MCF 10A (cell line): ENCODE measurements around the gene TBATA. TPM values are rescaled to one million over a fixed set of nuclear protein-coding genes. Genes with fewer than 3 reads are reported as not detected.

ENCODE experiments used
- Bru-seq: library from RNA; stranded (reverse); fragments of 400-500 nt; gene quantifications from one replicate; lab custom pipeline; 2021; lab: Mats Ljungman, UMichigan
- BruChase-seq, 2 experiments: library from RNA; stranded (reverse); fragments of 400-500 nt; gene quantifications; one replicate each; lab custom pipeline; 2021; lab: Mats Ljungman, UMichigan
- BruUV-seq: library from RNA; stranded (reverse); fragments of 400-500 nt; replicated peaks from 2 replicates; lab custom pipeline; 2021; lab: Mats Ljungman, UMichigan
- CTCF ChIA-PET: fragments of 300-600 bp; sonication (Branson Sonifier 250); formaldehyde crosslinking; extraction: SDS; loops from one replicate; lab custom pipeline; 2021; ENCODE audit warnings: antibody characterized with exemption, inconsistent platforms; lab: Yijun Ruan, JAX
- POLR2A ChIA-PET: fragments of 300-600, 350-650 bp; sonication (Branson Sonifier 250); formaldehyde crosslinking; extraction: SDS; loops from one replicate; lab custom pipeline; 2020; ENCODE audit warnings: antibody characterized with exemption, inconsistent platforms; lab: Yijun Ruan, JAX
- DNase-seq: peaks from one replicate; pipeline ENCODE4 v3.0.0-alpha.2; 2018; ENCODE audit not compliant: unreplicated experiment
- H3K27ac Mint-ChIP-seq: one replicate; pipeline ENCODE4 v1.8.0; 2022; ENCODE audit warnings: mild to moderate bottlenecking, low read depth, mixed read lengths; ENCODE audit not compliant: unreplicated experiment
- H3K27me3 Mint-ChIP-seq: one replicate; pipeline ENCODE4 v1.8.0; 2022; ENCODE audit warnings: mixed read lengths; ENCODE audit not compliant: insufficient read depth, unreplicated experiment
- H3K36me3 Mint-ChIP-seq: one replicate; pipeline ENCODE4 v1.8.0; 2022; ENCODE audit warnings: mild to moderate bottlenecking, moderate library complexity, mixed read lengths; ENCODE audit not compliant: insufficient read depth, unreplicated experiment
- H3K4me1 Mint-ChIP-seq: one replicate; pipeline ENCODE4 v1.8.0; 2022; ENCODE audit warnings: mixed read lengths; ENCODE audit not compliant: insufficient read depth, unreplicated experiment
- H3K4me3 Mint-ChIP-seq: one replicate; pipeline ENCODE4 v1.8.0; 2022; ENCODE audit warnings: mild to moderate bottlenecking, moderate library complexity, mixed read lengths; ENCODE audit not compliant: unreplicated experiment
- H3K9me3 Mint-ChIP-seq: one replicate; pipeline ENCODE4 v1.8.0; 2022; ENCODE audit warnings: mixed read lengths; ENCODE audit not compliant: unreplicated experiment
- intact Hi-C: fragments of 100-400 bp; cut with micrococcal nuclease; formaldehyde crosslinking; loops from 2 replicates; pipeline ENCODE4 v1.14.1; 2022
- long read RNA-seq: library from polyadenylated mRNA; stranded (forward); transcript quantifications from one replicate; pipeline ENCODE4 v2.0.0, GENCODE V29; 2022
- total RNA-seq: library from RNA; stranded (reverse); gene quantifications from 2 replicates; pipeline ENCODE4 v1.2.3, GENCODE V29; 2022
- TF ChIP-seq, protein P1 (sequence below): fragments of 200-600 bp; IDR thresholded peaks from one replicate; pipeline ENCODE4 v1.8.0; 2022; ENCODE audit warnings: antibody characterized with exemption, mild to moderate bottlenecking; ENCODE audit not compliant: unreplicated experiment

The TBATA gene, protein sequence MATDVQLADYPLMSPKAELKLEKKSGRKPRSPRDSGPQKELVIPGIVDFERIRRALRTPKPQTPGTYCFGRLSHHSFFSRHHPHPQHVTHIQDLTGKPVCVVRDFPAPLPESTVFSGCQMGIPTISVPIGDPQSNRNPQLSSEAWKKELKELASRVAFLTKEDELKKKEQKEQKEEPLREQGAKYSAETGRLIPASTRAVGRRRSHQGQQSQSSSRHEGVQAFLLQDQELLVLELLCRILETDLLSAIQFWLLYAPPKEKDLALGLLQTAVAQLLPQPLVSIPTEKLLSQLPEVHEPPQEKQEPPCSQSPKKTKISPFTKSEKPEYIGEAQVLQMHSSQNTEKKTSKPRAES
- total RNA-seq (not detected in 2 replicates), Bru-seq, nascent RNA (not detected), BruChase-seq, experiment 1, labeled RNA remaining after a 6-hour chase (not detected), BruChase-seq, experiment 2, labeled RNA remaining after a 2-hour chase (not detected)
- long read RNA-seq: 0 reads

DNA sequence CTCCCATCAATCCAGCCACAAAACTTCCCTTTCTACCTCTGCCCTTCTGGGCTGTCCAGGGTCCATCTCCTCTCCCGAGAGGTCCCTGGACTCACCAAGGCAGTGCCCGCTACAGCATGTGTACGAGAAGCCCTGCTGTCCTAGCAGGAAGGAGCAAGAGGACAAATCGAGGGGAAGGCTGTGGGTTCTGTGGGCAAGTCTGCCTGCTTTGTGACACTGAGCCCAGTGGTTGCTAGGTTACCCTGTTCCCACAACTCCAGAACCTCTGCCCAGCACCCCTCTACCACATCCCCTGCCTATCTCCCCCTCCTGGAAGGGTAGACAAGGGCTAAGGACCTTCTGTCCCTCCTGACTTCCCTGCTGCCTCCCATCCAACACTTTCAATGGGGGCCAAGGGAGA, at the start of gene TBATA:
TBATA (minus strand) TSS at position 188 of the 400 bp plus-strand sequence. CDS start 1,998 bp downstream, outside the sequence.
- H3K4me3 Mint-ChIP-seq: no peak within 1 kb of the TSS
- TF ChIP-seq, protein P1, sequence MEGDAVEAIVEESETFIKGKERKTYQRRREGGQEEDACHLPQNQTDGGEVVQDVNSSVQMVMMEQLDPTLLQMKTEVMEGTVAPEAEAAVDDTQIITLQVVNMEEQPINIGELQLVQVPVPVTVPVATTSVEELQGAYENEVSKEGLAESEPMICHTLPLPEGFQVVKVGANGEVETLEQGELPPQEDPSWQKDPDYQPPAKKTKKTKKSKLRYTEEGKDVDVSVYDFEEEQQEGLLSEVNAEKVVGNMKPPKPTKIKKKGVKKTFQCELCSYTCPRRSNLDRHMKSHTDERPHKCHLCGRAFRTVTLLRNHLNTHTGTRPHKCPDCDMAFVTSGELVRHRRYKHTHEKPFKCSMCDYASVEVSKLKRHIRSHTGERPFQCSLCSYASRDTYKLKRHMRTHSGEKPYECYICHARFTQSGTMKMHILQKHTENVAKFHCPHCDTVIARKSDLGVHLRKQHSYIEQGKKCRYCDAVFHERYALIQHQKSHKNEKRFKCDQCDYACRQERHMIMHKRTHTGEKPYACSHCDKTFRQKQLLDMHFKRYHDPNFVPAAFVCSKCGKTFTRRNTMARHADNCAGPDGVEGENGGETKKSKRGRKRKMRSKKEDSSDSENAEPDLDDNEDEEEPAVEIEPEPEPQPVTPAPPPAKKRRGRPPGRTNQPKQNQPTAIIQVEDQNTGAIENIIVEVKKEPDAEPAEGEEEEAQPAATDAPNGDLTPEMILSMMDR: no peak
- DNase-seq: no peak
- ChIA-PET CTCF (no interaction called here), POLR2A (no interaction called here)
- intact Hi-C loops: no loop called here
- peaks cover 13% of the 10 kb centered on the region for H3K27me3 Mint-ChIP-seq
- H3K27ac Mint-ChIP-seq: no peak within 1 kb of the TSS
- no TSS peak for BruUV-seq
- no peaks in the 10 kb centered on the region for H3K9me3 Mint-ChIP-seq
- no peaks in the 10 kb centered on the region for H3K36me3 Mint-ChIP-seq
- peaks cover 7% of the 10 kb centered on the region for H3K4me1 Mint-ChIP-seq

GRCh38 chr10:70834441-70835151, 49.4 kb upstream of the TBATA start:
- intact Hi-C loops: no loop called here
- Mint-ChIP-seq H3K9me3 (no peaks in the 10 kb centered on the region), H3K27me3 (no peaks in the 10 kb centered on the region), H3K27ac (no peak overlapping the region), H3K36me3 (peaks cover 20% of the 10 kb centered on the region), H3K4me3 (no peak overlapping the region), H3K4me1 (peaks cover 21% of the 10 kb centered on the region)
- DNase-seq: no peak
- BruUV-seq: no TSS peak
- TF ChIP-seq, protein P1: no peak
- ChIA-PET CTCF (no interaction called here), POLR2A (interaction anchor here (0.7 to 3.0 kb wide), 3 partner anchors 17 to 384 kb away, joined by 3 to 15 read pairs (median 3); no protein-coding TSS in a partner anchor)

DNA sequence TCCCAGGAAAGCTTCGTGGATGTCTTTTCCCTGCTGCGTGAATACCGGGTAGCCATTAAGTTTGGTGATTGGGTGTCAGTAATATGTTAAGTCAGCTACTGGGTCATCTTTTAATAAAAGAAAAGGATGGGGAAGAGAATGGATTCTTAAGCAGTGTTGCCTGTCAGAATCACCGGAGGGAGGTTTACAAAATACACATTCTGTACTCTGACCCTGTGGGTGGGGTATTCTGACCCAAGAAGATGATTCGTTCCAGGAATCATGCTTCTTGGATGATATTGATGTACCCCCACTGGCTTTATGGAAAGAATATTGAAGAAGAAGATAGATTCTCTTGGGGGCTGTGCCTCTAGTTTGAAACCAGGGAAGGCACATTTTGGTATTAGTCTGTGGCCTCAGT, 48.8 kb upstream of the TBATA start:
- intact Hi-C loops: no loop called here
- CTCF ChIA-PET: interaction anchor here (2.1 kb wide), 1 partner anchor 46 kb away, joined by 8 read pairs; no protein-coding TSS in a partner anchor
- Mint-ChIP-seq H3K4me1 (peaks cover 21% of the 10 kb centered on the region), H3K9me3 (no peaks in the 10 kb centered on the region), H3K27me3 (no peaks in the 10 kb centered on the region), H3K4me3 (no peak overlapping the region), H3K27ac (no peak overlapping the region), H3K36me3 (peaks cover 14% of the 10 kb centered on the region)
- DNase-seq: no peak
- BruUV-seq: no TSS peak
- TF ChIP-seq, protein P1: no peak
- POLR2A ChIA-PET: interaction anchor here (0.7 to 3.0 kb wide), 2 partner anchors 17 to 37 kb away, joined by 3 to 15 read pairs; no protein-coding TSS in a partner anchor
